HEK293 (cell line): ENCODE data around the gene CSDE1.
"Not testable (repeated sequence)": the region's sequence is repeated elsewhere in the genome, so short reads cannot be mapped to it uniquely, and the experiment has no call there.

Experiments
- CTCF ChIA-PET: fragments of 350-600 bp; formaldehyde crosslinking; extraction: SDS; loops from one replicate; lab custom pipeline; 2021; ENCODE audit warnings: antibody characterized with exemption; lab: Yijun Ruan, JAX
- POLR2A ChIA-PET: fragments of 300-600 bp; formaldehyde crosslinking; extraction: SDS; loops from one replicate; lab custom pipeline; 2020; ENCODE audit warnings: antibody characterized with exemption, inconsistent platforms; lab: Yijun Ruan, JAX
- H3K27ac ChIP-seq: fragments of 200-500 bp; sonication (Bioruptor generic); 2 replicates; pipeline ENCODE4 v1.5.1; 2014; ENCODE audit warnings: low read depth, low read length, control low read depth, inconsistent platforms; ENCODE audit errors: extremely low read depth
- H3K36me3 ChIP-seq, 2 experiments: fragments of 200-500 bp in 1 of 2; sonication (Bioruptor generic) in 1 of 2; 1 replicate in 1 of 2; 2 replicates in 1 of 2; pipeline ENCODE4 v1.5.1; 2014 to 2017; ENCODE audit warnings: inconsistent platforms in 2 of 2, low read length in 2 of 2; ENCODE audit not compliant: control insufficient read depth in 2 of 2, insufficient read depth in 1 of 2
- H3K4me1 ChIP-seq: fragments of 200-500 bp; sonication (Bioruptor generic); 2 replicates; pipeline ENCODE4 v1.5.1; 2014; ENCODE audit warnings: mild to moderate bottlenecking, low read length, inconsistent platforms; ENCODE audit not compliant: control insufficient read depth, insufficient read depth
- H3K4me3 ChIP-seq: 2 replicates; pipeline ENCODE4 v1.5.1; 2011; ENCODE audit warnings: low read depth, mild to moderate bottlenecking, control low read depth, low read length, moderate library complexity
- H3K9me3 ChIP-seq: fragments of 200-500 bp; sonication (Bioruptor generic); 2 replicates; pipeline ENCODE4 v1.5.1; 2014; ENCODE audit warnings: low read depth, low read length, inconsistent platforms; ENCODE audit not compliant: control insufficient read depth, insufficient read depth
- GLI2 ChIP-seq: fragments of 450-650 bp; formaldehyde crosslinking; IDR thresholded peaks from 2 replicates; pipeline ENCODE4; 2017; ENCODE audit warnings: missing biosample characterization, missing genetic modification characterization, low read depth, borderline replicate concordance
- KLF1 ChIP-seq: fragments of 450-650 bp; formaldehyde crosslinking; IDR thresholded peaks from 2 replicates; pipeline ENCODE4 v1.5.1; 2016; ENCODE audit warnings: missing biosample characterization, missing genetic modification characterization
- TRIM28 ChIP-seq: IDR thresholded peaks from 2 replicates; pipeline ENCODE4 v1.6.1; 2011; ENCODE audit warnings: low read length, control low read depth, borderline replicate concordance
- YY1 ChIP-seq: fragments of 450-650 bp; formaldehyde crosslinking; IDR thresholded peaks from 2 replicates; pipeline ENCODE4 v1.5.1; 2018; ENCODE audit warnings: missing biosample characterization, missing genetic modification characterization
- ZBTB11 ChIP-seq: fragments of 450-650 bp; formaldehyde crosslinking; conservative IDR thresholded peaks from 2 replicates; pipeline ENCODE4 v1.5.1; 2016; ENCODE audit warnings: low read depth, missing biosample characterization, missing genetic modification characterization
- ZNF18 ChIP-seq: fragments of 450-650 bp; formaldehyde crosslinking; IDR thresholded peaks from 2 replicates; pipeline ENCODE4 v1.5.1; 2016; ENCODE audit warnings: missing biosample characterization, missing genetic modification characterization
- ZNF394 ChIP-seq: fragments of 450-650 bp; formaldehyde crosslinking; IDR thresholded peaks from 2 replicates; pipeline ENCODE4 v1.5.1; 2016; ENCODE audit warnings: missing biosample characterization, missing genetic modification characterization, mild to moderate bottlenecking, moderate library complexity, borderline replicate concordance
- ZNF416 ChIP-seq: fragments of 450-650 bp; formaldehyde crosslinking; IDR thresholded peaks from 2 replicates; pipeline ENCODE4 v1.5.1; 2016; ENCODE audit warnings: missing biosample characterization, missing genetic modification characterization
- ZNF660 ChIP-seq: fragments of 450-650 bp; IDR thresholded peaks from 2 replicates; pipeline ENCODE4 v1.5.1; 2018; ENCODE audit warnings: missing biosample characterization, mild to moderate bottlenecking, missing genetic modification characterization
- TF ChIP-seq, protein P1 (sequence below): fragments of 450-650 bp; formaldehyde crosslinking; IDR thresholded peaks from 2 replicates; pipeline ENCODE4 v1.5.1; 2016; ENCODE audit warnings: missing biosample characterization, missing genetic modification characterization
- TF ChIP-seq, protein P2 (sequence below): fragments of 450-650 bp; formaldehyde crosslinking; IDR thresholded peaks from 2 replicates; pipeline ENCODE4 v1.5.1; 2017; ENCODE audit warnings: missing biosample characterization, missing genetic modification characterization
- TF ChIP-seq, protein P3 (sequence below): fragments of 450-650 bp; formaldehyde crosslinking; IDR thresholded peaks from 2 replicates; pipeline ENCODE4 v1.5.1; 2016; ENCODE audit warnings: missing biosample characterization, missing genetic modification characterization
- TF ChIP-seq, protein P4 (sequence below): fragments of 450-650 bp; formaldehyde crosslinking; IDR thresholded peaks from 2 replicates; pipeline ENCODE4 v1.5.1; 2016; ENCODE audit warnings: missing biosample characterization, missing genetic modification characterization

CSDE1 gene

DNA sequence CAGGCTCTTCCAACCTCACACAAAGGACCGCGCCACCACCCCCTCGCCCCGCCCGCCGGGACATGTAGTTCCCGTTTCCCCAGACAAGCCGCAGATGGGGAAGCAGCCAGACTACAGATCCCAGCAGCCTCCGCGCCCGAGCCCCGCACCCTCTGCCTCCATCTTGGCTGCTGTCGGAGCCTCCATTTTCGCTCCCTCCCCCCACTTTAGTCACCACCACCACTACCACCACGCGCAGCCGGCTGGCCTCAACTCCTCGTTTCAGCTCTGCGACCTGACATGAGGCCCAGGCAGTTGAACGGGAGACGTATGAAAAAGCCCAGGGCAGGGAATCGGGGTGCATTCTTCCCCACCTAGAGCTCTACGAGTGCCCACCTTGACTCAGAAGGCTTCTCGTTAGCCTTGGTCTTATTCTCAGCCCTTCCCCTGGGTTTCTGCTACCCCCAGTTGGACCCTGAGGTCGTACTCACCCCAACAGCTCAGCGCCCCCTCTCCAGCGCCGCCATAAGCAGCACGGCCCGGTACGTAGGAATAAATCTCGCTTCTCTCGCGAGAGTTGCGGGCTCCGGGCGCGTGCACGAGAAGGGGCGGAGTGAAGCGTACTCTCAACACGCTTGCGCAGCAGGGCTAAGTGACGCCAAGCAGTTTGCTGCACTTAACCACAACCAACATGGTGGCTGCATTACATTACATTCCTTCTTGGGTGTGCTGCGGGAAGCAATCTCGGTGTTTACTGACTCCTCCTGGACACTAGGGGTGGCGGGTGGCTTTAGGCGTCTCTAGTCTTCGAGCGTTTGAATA, at the start of gene CSDE1 (continued):
- TF ChIP-seq, protein P1, sequence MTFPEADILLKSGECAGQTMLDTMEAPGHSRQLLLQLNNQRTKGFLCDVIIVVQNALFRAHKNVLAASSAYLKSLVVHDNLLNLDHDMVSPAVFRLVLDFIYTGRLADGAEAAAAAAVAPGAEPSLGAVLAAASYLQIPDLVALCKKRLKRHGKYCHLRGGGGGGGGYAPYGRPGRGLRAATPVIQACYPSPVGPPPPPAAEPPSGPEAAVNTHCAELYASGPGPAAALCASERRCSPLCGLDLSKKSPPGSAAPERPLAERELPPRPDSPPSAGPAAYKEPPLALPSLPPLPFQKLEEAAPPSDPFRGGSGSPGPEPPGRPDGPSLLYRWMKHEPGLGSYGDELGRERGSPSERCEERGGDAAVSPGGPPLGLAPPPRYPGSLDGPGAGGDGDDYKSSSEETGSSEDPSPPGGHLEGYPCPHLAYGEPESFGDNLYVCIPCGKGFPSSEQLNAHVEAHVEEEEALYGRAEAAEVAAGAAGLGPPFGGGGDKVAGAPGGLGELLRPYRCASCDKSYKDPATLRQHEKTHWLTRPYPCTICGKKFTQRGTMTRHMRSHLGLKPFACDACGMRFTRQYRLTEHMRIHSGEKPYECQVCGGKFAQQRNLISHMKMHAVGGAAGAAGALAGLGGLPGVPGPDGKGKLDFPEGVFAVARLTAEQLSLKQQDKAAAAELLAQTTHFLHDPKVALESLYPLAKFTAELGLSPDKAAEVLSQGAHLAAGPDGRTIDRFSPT (tag by site-specific recombination) = no peak; the same call in 1 of the 2 replicates
- TF ChIP-seq KLF1 (tag by site-specific recombination) (peak; percentile 51; the same call in 1 of the 2 replicates), ZNF416 (tag by site-specific recombination) (no peak), YY1 (tag by site-specific recombination) (peak; percentile 95), ZNF394 (tag by site-specific recombination) (peak; percentile 69; the same call in 1 of the 2 replicates), ZNF18 (0 out of 2 replicates have a peak, but pooled peaks have one; percentile 17), GLI2 (no peak), ZNF660 (tag by site-specific recombination) (peak; percentile 72; the same call in 1 of the 2 replicates), TRIM28 (peak; percentile 82), ZBTB11 (0 out of 2 replicates have a peak, but pooled peaks have one; percentile 20)
- TF ChIP-seq, protein P2, sequence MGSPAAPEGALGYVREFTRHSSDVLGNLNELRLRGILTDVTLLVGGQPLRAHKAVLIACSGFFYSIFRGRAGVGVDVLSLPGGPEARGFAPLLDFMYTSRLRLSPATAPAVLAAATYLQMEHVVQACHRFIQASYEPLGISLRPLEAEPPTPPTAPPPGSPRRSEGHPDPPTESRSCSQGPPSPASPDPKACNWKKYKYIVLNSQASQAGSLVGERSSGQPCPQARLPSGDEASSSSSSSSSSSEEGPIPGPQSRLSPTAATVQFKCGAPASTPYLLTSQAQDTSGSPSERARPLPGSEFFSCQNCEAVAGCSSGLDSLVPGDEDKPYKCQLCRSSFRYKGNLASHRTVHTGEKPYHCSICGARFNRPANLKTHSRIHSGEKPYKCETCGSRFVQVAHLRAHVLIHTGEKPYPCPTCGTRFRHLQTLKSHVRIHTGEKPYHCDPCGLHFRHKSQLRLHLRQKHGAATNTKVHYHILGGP = no peak
- TF ChIP-seq, protein P3, sequence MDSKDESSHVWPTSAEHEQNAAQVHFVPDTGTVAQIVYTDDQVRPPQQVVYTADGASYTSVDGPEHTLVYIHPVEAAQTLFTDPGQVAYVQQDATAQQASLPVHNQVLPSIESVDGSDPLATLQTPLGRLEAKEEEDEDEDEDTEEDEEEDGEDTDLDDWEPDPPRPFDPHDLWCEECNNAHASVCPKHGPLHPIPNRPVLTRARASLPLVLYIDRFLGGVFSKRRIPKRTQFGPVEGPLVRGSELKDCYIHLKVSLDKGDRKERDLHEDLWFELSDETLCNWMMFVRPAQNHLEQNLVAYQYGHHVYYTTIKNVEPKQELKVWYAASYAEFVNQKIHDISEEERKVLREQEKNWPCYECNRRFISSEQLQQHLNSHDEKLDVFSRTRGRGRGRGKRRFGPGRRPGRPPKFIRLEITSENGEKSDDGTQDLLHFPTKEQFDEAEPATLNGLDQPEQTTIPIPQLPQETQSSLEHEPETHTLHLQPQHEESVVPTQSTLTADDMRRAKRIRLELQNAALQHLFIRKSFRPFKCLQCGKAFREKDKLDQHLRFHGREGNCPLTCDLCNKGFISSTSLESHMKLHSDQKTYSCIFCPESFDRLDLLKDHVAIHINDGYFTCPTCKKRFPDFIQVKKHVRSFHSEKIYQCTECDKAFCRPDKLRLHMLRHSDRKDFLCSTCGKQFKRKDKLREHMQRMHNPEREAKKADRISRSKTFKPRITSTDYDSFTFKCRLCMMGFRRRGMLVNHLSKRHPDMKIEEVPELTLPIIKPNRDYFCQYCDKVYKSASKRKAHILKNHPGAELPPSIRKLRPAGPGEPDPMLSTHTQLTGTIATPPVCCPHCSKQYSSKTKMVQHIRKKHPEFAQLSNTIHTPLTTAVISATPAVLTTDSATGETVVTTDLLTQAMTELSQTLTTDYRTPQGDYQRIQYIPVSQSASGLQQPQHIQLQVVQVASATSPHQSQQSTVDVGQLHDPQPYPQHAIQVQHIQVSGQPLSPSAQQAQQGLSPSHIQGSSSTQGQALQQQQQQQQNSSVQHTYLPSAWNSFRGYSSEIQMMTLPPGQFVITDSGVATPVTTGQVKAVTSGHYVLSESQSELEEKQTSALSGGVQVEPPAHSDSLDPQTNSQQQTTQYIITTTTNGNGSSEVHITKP (tag by site-specific recombination) = peak; percentile 81; the same call in 1 of the 2 replicates
- TF ChIP-seq, protein P4, sequence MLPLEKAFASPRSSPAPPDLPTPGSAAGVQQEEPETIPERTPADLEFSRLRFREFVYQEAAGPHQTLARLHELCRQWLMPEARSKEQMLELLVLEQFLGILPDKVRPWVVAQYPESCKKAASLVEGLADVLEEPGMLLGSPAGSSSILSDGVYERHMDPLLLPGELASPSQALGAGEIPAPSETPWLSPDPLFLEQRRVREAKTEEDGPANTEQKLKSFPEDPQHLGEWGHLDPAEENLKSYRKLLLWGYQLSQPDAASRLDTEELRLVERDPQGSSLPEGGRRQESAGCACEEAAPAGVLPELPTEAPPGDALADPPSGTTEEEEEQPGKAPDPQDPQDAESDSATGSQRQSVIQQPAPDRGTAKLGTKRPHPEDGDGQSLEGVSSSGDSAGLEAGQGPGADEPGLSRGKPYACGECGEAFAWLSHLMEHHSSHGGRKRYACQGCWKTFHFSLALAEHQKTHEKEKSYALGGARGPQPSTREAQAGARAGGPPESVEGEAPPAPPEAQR (tag by site-specific recombination) = peak; percentile 42; the same call in 1 of the 2 replicates
- TF ChIP-seq, all 188 proteins: peak for 64

DNA sequence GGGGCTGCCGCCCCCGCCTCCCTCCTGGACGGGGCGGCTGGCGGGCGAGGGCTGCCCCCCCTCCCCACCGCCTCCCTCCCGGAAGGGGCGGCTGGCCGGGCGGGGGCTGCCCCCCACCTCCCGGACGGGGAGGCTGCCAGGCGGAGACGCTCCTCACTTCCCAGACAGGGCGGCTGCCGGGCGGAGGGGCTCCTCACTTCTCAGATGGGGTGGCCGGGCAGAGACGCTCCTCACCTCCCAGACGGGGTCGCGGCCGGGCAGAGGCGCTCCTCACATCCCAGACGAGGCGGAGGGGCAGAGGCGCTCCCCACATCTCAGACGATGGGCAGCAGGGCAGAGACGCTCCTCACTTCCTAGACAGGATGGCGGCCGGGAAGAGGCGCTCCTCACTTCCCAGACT, 46.7 kb upstream of the CSDE1 start:
- H3K36me3 ChIP-seq, H3K4me1 ChIP-seq, H3K4me3 ChIP-seq, CTCF ChIA-PET, POLR2A ChIA-PET, H3K27ac ChIP-seq, H3K9me3 ChIP-seq: not testable (repeated sequence)
